Kidney tubule cell (primary cell): ENCODE measurements around the gene CELF4.
A peak's percentile ranks its signal among the peaks of the same experiment; 100 is the strongest.

ENCODE experiments used
- DNase-seq: peaks from one replicate; pipeline ENCODE4 v3.0.0-alpha.2; 2018; ENCODE audit warnings: low spot score

CELF4 gene

DNA sequence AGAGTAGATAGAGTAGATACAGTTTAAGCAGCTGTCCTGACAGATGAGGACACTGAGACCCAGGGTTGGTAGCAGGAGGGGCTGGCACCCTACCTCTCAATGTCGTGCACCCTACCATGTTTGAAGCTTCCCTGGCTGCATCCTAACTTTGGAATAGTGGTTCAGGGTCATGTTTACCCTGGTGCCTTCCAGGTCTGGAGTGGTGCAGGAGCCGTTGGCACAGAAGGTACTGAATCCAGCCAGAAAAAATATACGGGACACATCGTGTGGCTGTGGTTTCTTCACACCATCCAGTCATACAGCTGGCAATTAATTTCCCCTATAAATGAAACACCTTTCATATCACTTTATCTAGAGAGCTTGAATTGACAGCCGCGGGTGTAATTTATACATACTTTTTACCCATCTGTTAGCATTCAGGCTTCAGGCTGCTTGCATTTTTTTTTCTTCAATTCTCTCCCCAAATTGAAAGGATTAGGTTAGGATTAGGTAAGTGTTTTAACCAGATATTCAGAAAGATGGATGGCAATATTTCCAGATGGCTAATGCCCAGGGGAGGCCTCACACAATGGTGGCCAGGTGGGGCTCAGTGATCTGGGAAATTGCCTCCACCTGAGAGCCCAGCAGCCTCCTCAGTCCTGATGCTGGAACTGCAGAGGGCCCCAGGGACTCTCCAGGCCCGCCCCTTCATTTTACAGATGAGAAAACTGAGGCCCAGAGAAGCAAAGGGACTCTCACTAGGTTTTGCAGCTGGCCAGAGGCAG lies 127.0 kb downstream of the CELF4 start:
- DNase-seq, result no peak

- peak; percentile 76 for DNase-seq
Measured at GRCh38 chr18:37435996-37436395, 129.6 kb downstream of the CELF4 start.

GRCh38 chr18:37435150-37435867 lies 130.3 kb downstream of the CELF4 start:
- DNase-seq, result peak; percentile 83

- no peak for DNase-seq
Measured at GRCh38 chr18:37434161-37434860, 131.3 kb downstream of the CELF4 start.

DNA sequence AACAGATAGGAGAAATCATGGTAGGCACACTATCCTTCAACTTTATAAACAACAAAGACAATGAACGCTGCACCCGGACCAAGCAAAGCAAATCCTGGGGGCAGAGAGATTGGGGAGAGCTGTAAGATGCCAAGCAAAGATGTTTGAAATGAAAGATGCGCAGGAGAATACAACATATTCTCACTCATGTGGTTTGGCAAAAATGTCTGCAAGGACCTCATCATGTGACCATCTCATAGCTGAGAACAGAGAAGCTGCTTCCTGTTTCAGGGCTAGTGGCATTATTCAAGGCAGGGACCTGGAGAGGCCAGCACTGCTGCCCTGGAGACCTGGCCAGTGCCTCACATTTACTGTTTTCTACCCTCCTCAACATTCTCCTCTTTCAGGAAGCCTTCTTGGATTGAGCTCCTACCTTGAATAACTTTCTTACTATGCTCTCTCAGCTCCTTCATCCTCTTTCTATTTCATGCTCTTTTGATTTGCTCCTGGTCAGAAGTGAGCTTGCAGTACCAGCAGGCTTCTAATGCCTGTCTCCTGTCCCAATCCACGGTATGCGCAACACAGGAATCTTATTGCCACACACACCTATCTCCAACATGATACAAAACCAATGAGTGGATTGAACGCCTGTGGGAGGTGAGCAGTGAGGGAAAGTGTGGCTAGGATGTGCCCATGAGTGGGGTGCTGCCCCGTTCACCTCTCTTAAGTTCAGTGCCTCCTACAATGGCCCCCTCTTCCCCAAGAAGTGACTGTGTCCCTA lies 133.0 kb downstream of the CELF4 start:
- no peak for DNase-seq

GRCh38 chr18:37430357-37431076 lies 135.1 kb downstream of the CELF4 start:
- DNase-seq, result no peak

DNA sequence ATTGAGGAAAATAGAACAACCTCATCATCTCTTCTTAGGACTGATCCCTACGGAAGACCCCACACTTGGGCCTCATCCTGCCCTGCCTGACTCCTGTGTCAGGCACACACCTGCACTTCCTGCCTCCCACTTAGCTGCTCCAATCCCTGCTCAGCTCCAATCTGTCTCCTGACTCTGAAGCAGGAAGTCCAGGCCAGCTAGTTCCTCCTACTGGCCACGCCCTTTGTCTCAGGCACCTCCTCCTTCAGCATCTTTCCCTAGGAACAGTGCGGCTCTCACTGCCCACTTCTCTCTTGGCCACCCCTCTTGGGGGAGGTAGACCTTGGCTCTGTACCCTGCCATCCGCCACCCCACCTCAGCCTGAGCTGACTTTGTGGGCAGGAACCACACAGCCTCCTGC lies 135.8 kb downstream of the CELF4 start:
- peak; percentile 32 for DNase-seq

- no peak for DNase-seq
Measured at GRCh38 chr18:37428288-37428974, 137.2 kb downstream of the CELF4 start.

GRCh38 chr18:37426586-37426985 lies 139.0 kb downstream of the CELF4 start:
- no peak for DNase-seq

DNA sequence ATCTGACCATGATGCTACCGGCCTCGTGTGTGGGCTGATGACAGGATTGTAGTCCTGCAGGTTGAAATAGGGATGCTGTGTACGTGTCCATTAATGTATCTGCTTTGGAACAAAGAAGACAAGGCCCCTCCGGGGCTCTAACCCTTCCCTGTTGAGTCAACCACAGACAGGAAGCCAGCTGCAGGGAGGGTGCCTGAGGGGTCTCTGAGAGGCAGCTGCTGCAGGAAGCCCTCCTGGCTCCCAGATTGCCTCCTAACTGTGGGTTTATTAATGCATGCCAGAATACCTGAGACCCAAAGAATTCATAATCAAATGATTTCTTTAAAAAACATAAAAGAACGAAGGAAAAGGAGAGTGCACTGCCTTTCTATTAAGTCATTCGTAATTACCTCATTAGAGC lies 140.4 kb downstream of the CELF4 start:
- DNase-seq, result peak; percentile 9

DNA sequence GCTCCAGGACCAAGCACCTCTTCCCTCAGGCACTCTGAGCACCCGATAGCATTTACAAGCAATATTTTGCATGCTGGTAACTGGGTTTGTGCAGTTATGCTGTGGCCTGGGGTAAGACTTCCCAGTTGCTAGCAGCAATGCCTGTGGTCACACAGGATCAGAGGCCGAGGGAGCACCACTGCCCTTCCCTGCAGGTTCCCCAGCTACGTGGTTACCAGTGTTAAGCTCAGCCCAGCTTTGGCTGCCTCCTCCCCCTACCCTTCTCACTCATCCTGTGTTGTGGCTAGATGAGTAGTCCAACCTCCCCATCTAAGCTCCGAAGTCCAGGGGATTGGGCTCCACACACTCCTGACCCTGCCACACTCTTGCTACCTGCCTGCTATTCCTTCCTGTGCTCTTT lies 141.1 kb downstream of the CELF4 start:
- DNase-seq, result peak; percentile 21

- DNase-seq, result no peak
Measured at GRCh38 chr18:37422596-37422995, 143.0 kb downstream of the CELF4 start.

DNA sequence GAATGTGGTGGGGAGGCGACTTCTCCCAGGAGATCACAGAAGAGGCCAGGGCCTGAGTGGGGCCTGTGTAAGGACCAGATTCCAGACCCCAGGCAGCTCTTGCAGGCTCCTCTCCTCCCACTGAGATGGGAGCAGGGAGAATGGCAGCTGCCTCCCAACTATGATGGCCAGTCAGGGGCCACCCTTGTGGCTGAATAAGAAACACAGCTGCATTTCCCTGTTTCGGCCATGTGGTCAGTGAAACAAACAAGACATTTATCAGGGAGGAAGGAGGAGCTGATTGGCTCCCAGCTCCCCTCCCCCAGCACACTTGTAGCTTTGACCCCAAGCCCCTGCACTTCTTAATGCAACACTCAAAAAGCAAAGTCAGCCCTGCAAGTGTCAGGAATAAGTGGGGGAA lies 143.5 kb downstream of the CELF4 start:
- peak; percentile 6 for DNase-seq

DNA sequence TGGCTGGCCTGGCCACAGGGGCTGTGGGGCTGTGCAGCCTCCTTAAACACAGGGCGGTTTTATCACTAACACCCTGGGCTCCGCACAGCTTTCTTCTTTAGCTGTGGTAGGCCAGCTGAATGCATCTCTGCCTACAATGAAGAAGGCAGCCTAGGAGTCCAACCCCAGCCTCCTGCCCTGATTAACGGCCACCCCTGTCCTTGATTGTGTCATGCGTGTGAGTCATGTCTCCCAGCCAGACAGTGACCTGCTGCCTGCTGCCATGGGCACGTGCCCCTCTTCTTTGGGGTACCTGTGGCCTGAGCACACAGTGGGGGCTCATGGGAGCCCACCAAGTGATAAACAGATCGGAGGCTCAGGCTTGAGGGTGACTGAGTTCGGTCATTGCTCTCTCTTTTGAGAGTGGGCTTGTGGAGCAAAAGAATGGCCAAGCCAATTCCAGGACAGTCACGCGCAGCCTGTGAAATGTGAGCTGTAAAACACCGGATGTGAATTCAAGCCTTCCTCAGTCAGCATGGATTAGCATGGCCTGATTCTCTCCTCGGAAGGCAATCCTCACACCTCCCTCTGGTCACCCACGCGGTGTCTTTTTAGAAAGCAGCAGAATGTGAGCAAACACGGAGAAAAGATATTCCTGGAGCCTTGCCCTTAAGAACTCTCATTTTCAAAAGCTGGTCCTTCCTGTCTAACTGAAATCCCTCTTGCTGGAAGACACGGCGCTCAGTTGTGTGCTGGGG lies 144.1 kb downstream of the CELF4 start:
- DNase-seq, result peak; percentile 52

GRCh38 chr18:37420315-37420880 lies 145.2 kb downstream of the CELF4 start:
- peak; percentile 93 for DNase-seq

DNA sequence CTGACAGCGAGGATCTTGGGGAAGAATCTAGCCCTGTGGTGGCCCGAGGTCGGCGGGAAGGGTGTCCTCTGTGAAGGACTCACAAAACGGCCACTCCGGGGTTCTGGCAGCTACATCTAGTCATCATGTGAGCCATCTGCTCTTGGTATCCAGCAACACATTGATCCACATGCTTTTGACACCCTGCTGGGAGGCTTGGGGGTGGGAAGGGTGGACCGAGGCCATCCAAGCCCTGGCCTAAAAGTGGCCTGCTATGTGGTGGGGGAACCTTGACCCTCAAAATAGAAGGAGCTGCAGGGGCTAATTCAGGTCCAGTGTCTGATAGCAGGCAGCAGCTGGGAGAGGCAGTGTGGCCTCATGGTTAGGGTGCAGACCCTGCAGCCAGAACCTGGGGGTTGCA lies 145.7 kb downstream of the CELF4 start:
- peak; percentile 9 for DNase-seq

GRCh38 chr18:37419315-37419714 lies 146.3 kb downstream of the CELF4 start:
- DNase-seq, result peak; percentile 98

DNA sequence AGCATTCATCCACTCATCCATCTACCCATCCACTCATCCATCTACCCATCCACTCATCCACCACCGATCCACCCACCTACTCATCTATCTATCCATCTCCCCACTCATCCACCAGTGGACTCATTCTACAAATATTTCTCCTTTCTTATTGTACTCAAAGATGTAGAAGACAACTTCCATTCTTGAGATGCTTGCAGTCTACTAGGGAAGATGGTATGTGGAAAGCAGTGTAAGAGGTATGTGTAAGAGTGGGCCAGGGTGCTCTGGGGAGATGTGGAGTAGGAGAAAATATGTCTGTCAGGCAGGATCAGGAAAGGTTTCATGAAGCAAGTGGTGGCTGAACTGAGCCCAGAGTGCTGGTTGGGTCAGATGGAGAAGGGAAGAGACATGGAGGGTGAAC lies 150.8 kb downstream of the CELF4 start:
- DNase-seq, result no peak

- DNase-seq, result no peak
Measured at GRCh38 chr18:37412829-37413228, 152.8 kb downstream of the CELF4 start.

DNA sequence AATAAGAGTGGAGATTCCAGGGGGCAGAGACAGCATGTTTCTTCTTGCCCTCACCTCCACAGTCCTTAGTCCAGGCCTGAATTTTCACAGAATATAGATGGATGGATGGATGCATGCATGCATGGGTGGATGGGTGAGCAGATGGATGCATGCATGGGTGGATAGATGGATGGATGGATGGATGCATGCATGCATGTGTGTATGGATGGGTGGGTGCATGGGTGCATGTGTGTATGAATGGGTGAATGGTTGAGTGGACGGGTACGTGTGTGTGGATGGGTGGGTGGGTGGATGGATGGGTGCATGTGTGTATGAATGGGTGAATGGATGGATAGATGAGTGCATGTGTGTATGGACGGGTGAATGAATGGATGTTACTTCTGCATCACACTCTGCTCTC lies 153.3 kb downstream of the CELF4 start:
- DNase-seq, result no peak
